H1 (cell line): ENCODE measurements around the gene DOC2A. TPM values are rescaled to one million over a fixed set of nuclear protein-coding genes. Genes with fewer than 3 reads are reported as not detected.
A peak's percentile ranks its signal among the peaks of the same experiment; 100 is the strongest.

Experiments
- BACH1 ChIP-seq: IDR thresholded peaks from 2 replicates; pipeline ENCODE4 v1.6.1; 2012; ENCODE audit warnings: low read length, improper control_type of control experiment
- CHD1 ChIP-seq: IDR thresholded peaks from 2 replicates; pipeline ENCODE4 v1.6.1; 2012; ENCODE audit warnings: low read depth, low read length, improper control_type of control experiment
- CREB1 ChIP-seq: IDR thresholded peaks from 2 replicates; pipeline ENCODE4 v1.6.1; 2012; ENCODE audit warnings: inconsistent platforms
- JUND ChIP-seq: IDR thresholded peaks from 2 replicates; pipeline ENCODE4 v1.6.1; 2011; ENCODE audit warnings: mild to moderate bottlenecking, improper control_type of control experiment, low read length
- KDM1A ChIP-seq: fragments of 200-600, 300-600 bp; sonication (generic); IDR thresholded peaks from 2 replicates; pipeline ENCODE4 v1.7.1; 2016; ENCODE audit warnings: mild to moderate bottlenecking, low read length, borderline replicate concordance
- MAFK ChIP-seq: IDR thresholded peaks from 2 replicates; pipeline ENCODE4 v1.6.1; 2012; ENCODE audit warnings: low read depth, mild to moderate bottlenecking, improper control_type of control experiment, low read length
- NANOG ChIP-seq: IDR thresholded peaks from 2 replicates; pipeline ENCODE4 v1.6.1; 2011; ENCODE audit warnings: low read length, low read depth, mild to moderate bottlenecking, inconsistent platforms; ENCODE audit not compliant: insufficient read depth, poor library complexity, severe bottlenecking
- PHF8 ChIP-seq: fragments of 200-600 bp; sonication (generic); conservative IDR thresholded peaks from 2 replicates; pipeline ENCODE4 v1.7.1; 2012; ENCODE audit warnings: low read depth, mild to moderate bottlenecking, inconsistent platforms, low read length, moderate library complexity
- POLR2A ChIP-seq, 2 experiments: IDR thresholded peaks; 1 replicate in 1 of 2; 2 replicates in 1 of 2; pipeline ENCODE4 v1.6.1; 2011; ENCODE audit warnings: low read depth in 2 of 2, low read length in 2 of 2, mild to moderate bottlenecking in 2 of 2; ENCODE audit errors: control extremely low read depth in 1 of 2
- polyA plus RNA-seq, 7 experiments: library from polyadenylated mRNA; depleted of rRNA in 3 of 7; stranded (reverse) in 5 of 7; unstranded in 2 of 7; fragments of >200 nt in 5 of 7; fragments of 200-250 nt in 2 of 7; gene quantifications; 1 replicate in 5 of 7; 2 replicates in 1 of 7; 4 replicates in 1 of 7; pipeline versions ENCODE4 v1.2.1 to v1.2.3, GENCODE V29; 2011 to 2013; ENCODE audit warnings: missing spikeins in 2 of 7, mixed read lengths in 2 of 7
- total RNA-seq: library from RNA; stranded (reverse); fragmentation: NEBNext Ultra II Directional; extraction: Animal tissue kit (Norgen Biotek cat#: 25700); gene quantifications from 2 replicates; pipeline ENCODE4 v1.2.1, GENCODE V29; 2021
- TF ChIP-seq, protein P1 (sequence below): fragments of 300-600 bp; sonication (generic); IDR thresholded peaks from 2 replicates; pipeline ENCODE4 v1.7.1; 2012; ENCODE audit warnings: low read length, moderate library complexity, mild to moderate bottlenecking, inconsistent platforms; ENCODE audit not compliant: insufficient replicate concordance

DOC2A gene
- total and polyA plus RNA-seq, 2 of the 8 experiments (the other 6 are each of a cell fraction or from before 2014, with no cell fraction given), result 13.9 to 20.7 TPM

DNA sequence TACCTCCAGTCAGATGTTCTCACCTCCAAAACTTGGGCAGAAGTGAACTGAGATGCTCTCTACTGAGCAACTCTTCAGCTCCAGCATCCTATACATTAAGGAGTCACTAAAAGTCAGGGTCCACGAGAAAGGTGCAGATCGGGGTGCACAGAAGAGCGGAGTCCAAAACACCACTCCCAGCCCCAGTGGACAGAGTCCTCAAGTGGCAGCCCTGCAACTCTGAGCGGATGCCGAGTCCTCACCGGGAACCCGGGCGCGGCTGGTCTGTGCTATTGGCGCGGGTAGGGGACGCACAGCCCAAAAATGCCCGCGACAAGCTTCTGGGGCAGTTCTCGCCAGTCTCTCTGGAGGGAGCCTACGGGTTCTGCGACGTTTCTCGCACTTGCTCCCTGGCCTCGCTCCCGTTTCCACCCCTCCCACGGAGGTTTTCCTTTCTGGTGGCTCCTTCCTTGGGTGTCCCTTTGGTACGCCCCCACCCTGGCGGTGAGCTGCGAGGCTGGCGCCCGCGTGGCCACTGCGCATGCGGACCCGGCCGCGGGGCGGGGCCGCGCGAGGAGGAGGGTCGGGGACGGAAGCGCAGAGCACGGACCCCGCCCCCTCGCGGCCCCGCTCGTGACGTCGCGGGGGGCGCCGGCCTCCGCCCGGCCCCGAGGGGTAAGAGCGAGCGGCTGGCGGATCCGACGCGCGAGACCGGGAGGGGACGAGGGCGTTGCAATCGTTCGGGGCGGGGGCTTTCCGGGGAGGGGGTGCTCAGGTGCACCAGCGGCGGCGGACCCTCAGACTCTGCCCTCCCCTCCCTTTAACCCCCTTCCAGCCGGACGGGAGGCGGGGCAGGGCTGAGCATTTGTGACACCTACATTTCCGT is 49.1 kb downstream of the DOC2A start, which contains the start of gene TMEM219 (continued):
- TF ChIP-seq BACH1 (peak; percentile 69), MAFK (no peak), CHD1 (peak; percentile 83), POLR2A (IDR thresholded peaks at IDR 0.05; ENCODE audit: control extremely low read depth in 1 of 2, low read depth in 2 of 2, low read length in 2 of 2) (peak; percentile 35 to 60), JUND (peak; percentile 88), PHF8 (peak; percentile 78; the same call in 1 of the 2 replicates), KDM1A (no peak), NANOG (no peak), CREB1 (peak; percentile 75)
- TF ChIP-seq, protein P1, sequence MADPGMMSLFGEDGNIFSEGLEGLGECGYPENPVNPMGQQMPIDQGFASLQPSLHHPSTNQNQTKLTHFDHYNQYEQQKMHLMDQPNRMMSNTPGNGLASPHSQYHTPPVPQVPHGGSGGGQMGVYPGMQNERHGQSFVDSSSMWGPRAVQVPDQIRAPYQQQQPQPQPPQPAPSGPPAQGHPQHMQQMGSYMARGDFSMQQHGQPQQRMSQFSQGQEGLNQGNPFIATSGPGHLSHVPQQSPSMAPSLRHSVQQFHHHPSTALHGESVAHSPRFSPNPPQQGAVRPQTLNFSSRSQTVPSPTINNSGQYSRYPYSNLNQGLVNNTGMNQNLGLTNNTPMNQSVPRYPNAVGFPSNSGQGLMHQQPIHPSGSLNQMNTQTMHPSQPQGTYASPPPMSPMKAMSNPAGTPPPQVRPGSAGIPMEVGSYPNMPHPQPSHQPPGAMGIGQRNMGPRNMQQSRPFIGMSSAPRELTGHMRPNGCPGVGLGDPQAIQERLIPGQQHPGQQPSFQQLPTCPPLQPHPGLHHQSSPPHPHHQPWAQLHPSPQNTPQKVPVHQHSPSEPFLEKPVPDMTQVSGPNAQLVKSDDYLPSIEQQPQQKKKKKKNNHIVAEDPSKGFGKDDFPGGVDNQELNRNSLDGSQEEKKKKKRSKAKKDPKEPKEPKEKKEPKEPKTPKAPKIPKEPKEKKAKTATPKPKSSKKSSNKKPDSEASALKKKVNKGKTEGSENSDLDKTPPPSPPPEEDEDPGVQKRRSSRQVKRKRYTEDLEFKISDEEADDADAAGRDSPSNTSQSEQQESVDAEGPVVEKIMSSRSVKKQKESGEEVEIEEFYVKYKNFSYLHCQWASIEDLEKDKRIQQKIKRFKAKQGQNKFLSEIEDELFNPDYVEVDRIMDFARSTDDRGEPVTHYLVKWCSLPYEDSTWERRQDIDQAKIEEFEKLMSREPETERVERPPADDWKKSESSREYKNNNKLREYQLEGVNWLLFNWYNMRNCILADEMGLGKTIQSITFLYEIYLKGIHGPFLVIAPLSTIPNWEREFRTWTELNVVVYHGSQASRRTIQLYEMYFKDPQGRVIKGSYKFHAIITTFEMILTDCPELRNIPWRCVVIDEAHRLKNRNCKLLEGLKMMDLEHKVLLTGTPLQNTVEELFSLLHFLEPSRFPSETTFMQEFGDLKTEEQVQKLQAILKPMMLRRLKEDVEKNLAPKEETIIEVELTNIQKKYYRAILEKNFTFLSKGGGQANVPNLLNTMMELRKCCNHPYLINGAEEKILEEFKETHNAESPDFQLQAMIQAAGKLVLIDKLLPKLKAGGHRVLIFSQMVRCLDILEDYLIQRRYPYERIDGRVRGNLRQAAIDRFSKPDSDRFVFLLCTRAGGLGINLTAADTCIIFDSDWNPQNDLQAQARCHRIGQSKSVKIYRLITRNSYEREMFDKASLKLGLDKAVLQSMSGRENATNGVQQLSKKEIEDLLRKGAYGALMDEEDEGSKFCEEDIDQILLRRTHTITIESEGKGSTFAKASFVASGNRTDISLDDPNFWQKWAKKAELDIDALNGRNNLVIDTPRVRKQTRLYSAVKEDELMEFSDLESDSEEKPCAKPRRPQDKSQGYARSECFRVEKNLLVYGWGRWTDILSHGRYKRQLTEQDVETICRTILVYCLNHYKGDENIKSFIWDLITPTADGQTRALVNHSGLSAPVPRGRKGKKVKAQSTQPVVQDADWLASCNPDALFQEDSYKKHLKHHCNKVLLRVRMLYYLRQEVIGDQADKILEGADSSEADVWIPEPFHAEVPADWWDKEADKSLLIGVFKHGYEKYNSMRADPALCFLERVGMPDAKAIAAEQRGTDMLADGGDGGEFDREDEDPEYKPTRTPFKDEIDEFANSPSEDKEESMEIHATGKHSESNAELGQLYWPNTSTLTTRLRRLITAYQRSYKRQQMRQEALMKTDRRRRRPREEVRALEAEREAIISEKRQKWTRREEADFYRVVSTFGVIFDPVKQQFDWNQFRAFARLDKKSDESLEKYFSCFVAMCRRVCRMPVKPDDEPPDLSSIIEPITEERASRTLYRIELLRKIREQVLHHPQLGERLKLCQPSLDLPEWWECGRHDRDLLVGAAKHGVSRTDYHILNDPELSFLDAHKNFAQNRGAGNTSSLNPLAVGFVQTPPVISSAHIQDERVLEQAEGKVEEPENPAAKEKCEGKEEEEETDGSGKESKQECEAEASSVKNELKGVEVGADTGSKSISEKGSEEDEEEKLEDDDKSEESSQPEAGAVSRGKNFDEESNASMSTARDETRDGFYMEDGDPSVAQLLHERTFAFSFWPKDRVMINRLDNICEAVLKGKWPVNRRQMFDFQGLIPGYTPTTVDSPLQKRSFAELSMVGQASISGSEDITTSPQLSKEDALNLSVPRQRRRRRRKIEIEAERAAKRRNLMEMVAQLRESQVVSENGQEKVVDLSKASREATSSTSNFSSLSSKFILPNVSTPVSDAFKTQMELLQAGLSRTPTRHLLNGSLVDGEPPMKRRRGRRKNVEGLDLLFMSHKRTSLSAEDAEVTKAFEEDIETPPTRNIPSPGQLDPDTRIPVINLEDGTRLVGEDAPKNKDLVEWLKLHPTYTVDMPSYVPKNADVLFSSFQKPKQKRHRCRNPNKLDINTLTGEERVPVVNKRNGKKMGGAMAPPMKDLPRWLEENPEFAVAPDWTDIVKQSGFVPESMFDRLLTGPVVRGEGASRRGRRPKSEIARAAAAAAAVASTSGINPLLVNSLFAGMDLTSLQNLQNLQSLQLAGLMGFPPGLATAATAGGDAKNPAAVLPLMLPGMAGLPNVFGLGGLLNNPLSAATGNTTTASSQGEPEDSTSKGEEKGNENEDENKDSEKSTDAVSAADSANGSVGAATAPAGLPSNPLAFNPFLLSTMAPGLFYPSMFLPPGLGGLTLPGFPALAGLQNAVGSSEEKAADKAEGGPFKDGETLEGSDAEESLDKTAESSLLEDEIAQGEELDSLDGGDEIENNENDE, result no peak
